HepG2 (cell line): Measurements from ENCODE around the gene NKD1. TPM values are rescaled to one million over a fixed set of nuclear protein-coding genes. Genes with fewer than 3 reads are reported as not detected.

Source experiments
- AKAP8 ChIP-seq: sonication (generic); formaldehyde crosslinking; IDR thresholded peaks from 2 replicates; pipeline ENCODE4 v1.5.1; 2020; ENCODE audit warnings: mild to moderate bottlenecking, missing genetic modification reagents
- ATM ChIP-seq: fragments of 450-650 bp; IDR thresholded peaks from 2 replicates; pipeline ENCODE4 v1.7.1; 2017; ENCODE audit warnings: mild to moderate bottlenecking, borderline replicate concordance
- DRAP1 ChIP-seq: IDR thresholded peaks from 2 replicates; pipeline ENCODE4 v1.6.1; 2016; ENCODE audit warnings: missing genetic modification reagents, missing compliant biosample characterization
- ESRRA ChIP-seq: sonication (generic); formaldehyde crosslinking; IDR thresholded peaks from 2 replicates; pipeline ENCODE4 v1.5.1; 2020; ENCODE audit warnings: mild to moderate bottlenecking, low read depth, missing genetic modification reagents
- FOXA1 ChIP-seq, 2 experiments: fragments of 450-650 bp in 1 of 2; sonication (generic) in 1 of 2; formaldehyde crosslinking in 1 of 2; IDR thresholded peaks; 2 replicates each; pipeline versions ENCODE4 v1.4.0 to v1.6.1; 2016 to 2020; ENCODE audit warnings: missing genetic modification reagents in 1 of 2
- HNRNPL ChIP-seq: fragments of 200-400 bp; formaldehyde crosslinking; IDR thresholded peaks from 2 replicates; pipeline ENCODE4 v1.6.1; 2017; ENCODE audit warnings: mild to moderate bottlenecking, low read depth, low read length
- IRX3 ChIP-seq: sonication (generic); formaldehyde crosslinking; IDR thresholded peaks from 2 replicates; pipeline ENCODE4 v1.8.1; 2023; ENCODE audit warnings: mild to moderate bottlenecking, low read depth, missing genetic modification reagents, borderline replicate concordance
- KDM4B ChIP-seq: sonication (generic); formaldehyde crosslinking; IDR thresholded peaks from 2 replicates; pipeline ENCODE4 v1.4.0; 2020; ENCODE audit warnings: missing genetic modification reagents
- PCBP1 ChIP-seq: fragments of 200-400 bp; formaldehyde crosslinking; IDR thresholded peaks from 2 replicates; pipeline ENCODE4 v1.6.1; 2017; ENCODE audit warnings: mild to moderate bottlenecking, low read depth, low read length, borderline replicate concordance
- RBFOX2 ChIP-seq: fragments of 200-400 bp; formaldehyde crosslinking; IDR thresholded peaks from 2 replicates; pipeline ENCODE4 v1.6.1; 2017; ENCODE audit warnings: low read depth, mild to moderate bottlenecking, low read length
- RBM22 ChIP-seq: fragments of 200-400 bp; formaldehyde crosslinking; optimal IDR thresholded peaks from 2 replicates; pipeline ENCODE3; 2017; ENCODE audit warnings: mild to moderate bottlenecking, low read length, moderate library complexity
- REST ChIP-seq, 2 experiments: IDR thresholded peaks; 2 replicates each; pipeline ENCODE4 v1.6.1; 2011 to 2012; ENCODE audit warnings: low read length in 2 of 2, borderline replicate concordance in 1 of 2, low read depth in 1 of 2, mild to moderate bottlenecking in 1 of 2, moderate library complexity in 1 of 2
- RFX3 ChIP-seq: IDR thresholded peaks from 2 replicates; pipeline ENCODE4 v1.6.1; 2016; ENCODE audit warnings: missing biosample characterization, missing genetic modification reagents
- RFX5 ChIP-seq: IDR thresholded peaks from 2 replicates; pipeline ENCODE4 v1.6.1; 2011; ENCODE audit warnings: low read depth, low read length, improper control_type of control experiment
- ZBTB21 ChIP-seq: sonication (generic); formaldehyde crosslinking; IDR thresholded peaks from 2 replicates; pipeline ENCODE4 v1.4.0; 2020; ENCODE audit warnings: missing genetic modification reagents
- ZNF274 ChIP-seq: sonication (generic); formaldehyde crosslinking; IDR thresholded peaks from 2 replicates; pipeline ENCODE4 v1.5.1; 2020; ENCODE audit warnings: mild to moderate bottlenecking, missing genetic modification reagents
- ZNF569 ChIP-seq: sonication (generic); formaldehyde crosslinking; IDR thresholded peaks from 2 replicates; pipeline ENCODE4 v1.5.0; 2020; ENCODE audit warnings: mild to moderate bottlenecking, missing genetic modification reagents, moderate library complexity, borderline replicate concordance
- ZNF646 ChIP-seq: sonication (generic); formaldehyde crosslinking; IDR thresholded peaks from 2 replicates; pipeline ENCODE4 v1.9.0; 2021; ENCODE audit warnings: mild to moderate bottlenecking, missing genetic modification reagents
- ZNF878 ChIP-seq: sonication (generic); formaldehyde crosslinking; IDR thresholded peaks from 2 replicates; pipeline ENCODE4 v1.8.1; 2023; ENCODE audit warnings: mild to moderate bottlenecking, missing genetic modification reagents, moderate library complexity
- polyA plus RNA-seq, 8 experiments: library from polyadenylated mRNA; depleted of rRNA in 3 of 8; stranded (reverse) in 7 of 8; unstranded in 1 of 8; fragments of >200 nt; fragmentation: Illumina TruSeq in 4 of 8; extraction: Trizol in 4 of 8; gene quantifications; 2 replicates each; pipeline versions ENCODE4 v1.2.1 to v1.2.3, GENCODE V29; 2011 to 2016; ENCODE audit warnings: low read depth in 4 of 8, missing spikeins in 1 of 8, mixed read lengths in 1 of 8; ENCODE audit not compliant: insufficient read depth in 1 of 8
- total RNA-seq, 5 experiments: library from RNA; depleted of rRNA; stranded (reverse); fragments of >200 nt; fragmentation: Illumina TruSeq; extraction: Trizol; gene quantifications; 2 replicates each; pipeline ENCODE4 v1.2.3, GENCODE V29; 2016; ENCODE audit warnings: low read depth in 1 of 5
- TF ChIP-seq, protein P1 (sequence below): sonication (generic); formaldehyde crosslinking; IDR thresholded peaks from 2 replicates; pipeline ENCODE4 v1.5.0; 2020; ENCODE audit warnings: missing genetic modification reagents, mild to moderate bottlenecking, borderline replicate concordance

The NKD1 gene
- total and polyA plus RNA-seq, 2 of the 13 experiments (the other 11 are each of a cell fraction or from before 2014, with no cell fraction given): 70.4 to 121 TPM

DNA sequence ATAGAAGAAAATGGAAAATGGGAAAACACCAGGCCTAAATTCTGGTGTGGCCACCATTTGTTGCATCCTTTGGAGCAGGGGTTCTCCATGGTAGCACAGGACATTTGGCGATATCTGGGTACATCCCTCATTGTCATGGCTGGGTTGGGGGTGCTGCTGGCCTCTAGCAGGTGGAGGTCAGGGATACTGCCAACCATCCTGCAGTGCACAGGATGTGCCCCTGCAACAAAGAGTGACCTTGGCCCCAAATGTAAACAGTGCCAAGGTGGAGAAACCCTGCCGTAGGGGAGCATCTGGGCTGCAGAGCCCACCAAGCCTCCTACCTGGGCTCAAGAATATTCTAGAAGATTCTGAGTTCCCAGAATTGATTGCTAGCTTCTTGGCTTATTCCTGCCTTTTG, 27.5 kb downstream of the NKD1 start (continued):
- TF ChIP-seq REST (IDR thresholded peaks at IDR 0.05; ENCODE audit: borderline replicate concordance in 1 of 2, low read depth in 1 of 2, low read length in 2 of 2) (no peak), ATM (no peak), RBM22 (peak; percentile 90), IRX3 (CRISPR knock-in tag) (no peak), ESRRA (CRISPR knock-in tag) (no peak), RFX3 (no peak), HNRNPL (0 out of 2 replicates have a peak, but pooled peaks have one; percentile 27), ZNF274 (CRISPR knock-in tag) (no peak), PCBP1 (no peak), AKAP8 (CRISPR knock-in tag) (peak; percentile 29; the same call in 1 of the 2 replicates), ZBTB21 (CRISPR knock-in tag) (no peak), RFX5 (no peak), ZNF878 (CRISPR knock-in tag) (no peak), ZNF569 (no peak), KDM4B (CRISPR knock-in tag) (no peak), FOXA1 (IDR thresholded peaks at IDR 0.05) (no peak), FOXA1 (CRISPR knock-in tag; IDR thresholded peaks at IDR 0.05) (peak; percentile 73), ZNF646 (no peak), RBFOX2 (peak; percentile 50; the same call in 1 of the 2 replicates), DRAP1 (no peak)
- TF ChIP-seq, protein P1, sequence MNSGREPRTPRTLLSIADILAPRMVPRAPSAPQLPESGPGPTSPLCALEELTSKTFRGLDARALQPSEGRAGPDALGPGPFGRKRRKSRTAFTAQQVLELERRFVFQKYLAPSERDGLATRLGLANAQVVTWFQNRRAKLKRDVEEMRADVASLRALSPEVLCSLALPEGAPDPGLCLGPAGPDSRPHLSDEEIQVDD (CRISPR knock-in tag): no peak
